Activated CD4-positive, alpha-beta memory T cell treated with anti-CD3 and anti-CD28 coated beads for 36 hours (primary cell): ENCODE data around the gene NUDCD3. TPM values are rescaled to one million over a fixed set of nuclear protein-coding genes. Genes with fewer than 3 reads are reported as not detected.

Experiments used
- CTCF ChIA-PET: fragments of 350-600 bp; sonication (Branson Sonifier 250); formaldehyde crosslinking; loops from one replicate; lab custom pipeline; 2021; ENCODE audit warnings: antibody characterized with exemption, inconsistent platforms; lab: Charles Lee
- POLR2A ChIA-PET: fragments of 350-600 bp; sonication (Branson Sonifier 250); formaldehyde crosslinking; loops from one replicate; lab custom pipeline; 2021; ENCODE audit warnings: antibody characterized with exemption; lab: Charles Lee
- DNase-seq: peaks from one replicate; pipeline ENCODE4 v3.0.0-alpha.2; 2020
- H3K27ac Mint-ChIP-seq: one replicate; pipeline ENCODE4 v1.8.0; 2021; ENCODE audit warnings: mixed read lengths
- H3K27me3 Mint-ChIP-seq: one replicate; pipeline ENCODE4 v1.8.0; 2021; ENCODE audit warnings: mixed read lengths
- H3K36me3 Mint-ChIP-seq: one replicate; pipeline ENCODE4 v1.8.0; 2021; ENCODE audit warnings: mixed read lengths
- H3K4me1 Mint-ChIP-seq: one replicate; pipeline ENCODE4 v1.8.0; 2021; ENCODE audit warnings: low read depth, mixed read lengths
- H3K4me3 Mint-ChIP-seq: one replicate; pipeline ENCODE4 v1.8.0; 2021; ENCODE audit warnings: mild to moderate bottlenecking, mixed read lengths
- H3K9me3 Mint-ChIP-seq: one replicate; pipeline ENCODE4 v1.8.0; 2021; ENCODE audit warnings: mixed read lengths
- intact Hi-C: fragments of 100-400 bp; cut with micrococcal nuclease; formaldehyde crosslinking; loops from one replicate; pipeline ENCODE4 v1.15.1; 2023
- total RNA-seq, 2 experiments: library from RNA; stranded (reverse); gene quantifications; one replicate each; pipeline ENCODE4 v1.2.3, GENCODE V29; 2021

Gene NUDCD3
- total RNA-seq, 2 experiments from 2014 or later = 88.9 to 92.4 TPM

GRCh38 chr7:44533301-44534055 lies 43.0 kb upstream of the NUDCD3 start:
- Mint-ChIP-seq H3K4me1 (no peaks in the 10 kb centered on the region), H3K9me3 (peaks cover 2% of the 10 kb centered on the region), H3K27ac (no peak overlapping the region), H3K36me3 (no peaks in the 10 kb centered on the region), H3K4me3 (no peak overlapping the region), H3K27me3 (no peaks in the 10 kb centered on the region)
- intact Hi-C loops = no loop called here
- DNase-seq = no peak
- POLR2A ChIA-PET = no interaction called here
- CTCF ChIA-PET = interaction anchor here (1.3 to 2.2 kb wide), 7 partner anchors 9 to 445 kb away, joined by 3 to 14 read pairs (median 5); partner anchors contain the start of gene NUDCD3

GRCh38 chr7:44531421-44532380 lies 41.2 kb upstream of the NUDCD3 start:
- CTCF ChIA-PET = no interaction called here
- Mint-ChIP-seq H3K4me1 (no peaks in the 10 kb centered on the region), H3K27ac (no peak overlapping the region), H3K4me3 (no peak overlapping the region), H3K9me3 (peaks cover 4% of the 10 kb centered on the region), H3K27me3 (no peaks in the 10 kb centered on the region), H3K36me3 (no peaks in the 10 kb centered on the region)
- DNase-seq = no peak
- POLR2A ChIA-PET = no interaction called here
- intact Hi-C loops = no loop called here

DNA sequence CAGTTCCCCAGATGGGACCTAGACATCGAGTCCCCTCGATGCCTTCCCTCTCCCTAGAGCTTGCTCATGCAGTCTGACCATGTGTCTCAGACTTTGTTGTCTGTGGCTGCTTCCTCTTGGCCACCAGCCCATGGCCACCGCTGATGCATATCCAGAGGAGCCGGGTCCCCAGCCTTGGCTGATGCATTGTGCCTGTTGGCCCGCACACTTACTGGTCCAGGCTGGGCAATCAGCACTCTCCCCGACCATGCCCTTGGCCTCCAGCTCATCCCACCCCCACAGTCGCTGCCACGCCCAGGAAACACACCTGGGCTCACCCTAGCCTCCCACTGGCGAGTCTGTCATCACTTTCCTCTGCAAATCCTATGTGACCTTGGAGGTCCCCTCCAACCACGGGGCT lies 40.5 kb upstream of the NUDCD3 start:
- no peak overlapping the region for H3K4me3 Mint-ChIP-seq
- POLR2A ChIA-PET = no interaction called here
- intact Hi-C loops = no loop called here
- no peaks in the 10 kb centered on the region for H3K27me3 Mint-ChIP-seq
- H3K36me3 Mint-ChIP-seq = peaks cover under 1% of the 10 kb centered on the region
- no peak overlapping the region for H3K27ac Mint-ChIP-seq
- no peaks in the 10 kb centered on the region for H3K4me1 Mint-ChIP-seq
- H3K9me3 Mint-ChIP-seq = peaks cover 6% of the 10 kb centered on the region
- CTCF ChIA-PET = no interaction called here
- DNase-seq = no peak

DNA sequence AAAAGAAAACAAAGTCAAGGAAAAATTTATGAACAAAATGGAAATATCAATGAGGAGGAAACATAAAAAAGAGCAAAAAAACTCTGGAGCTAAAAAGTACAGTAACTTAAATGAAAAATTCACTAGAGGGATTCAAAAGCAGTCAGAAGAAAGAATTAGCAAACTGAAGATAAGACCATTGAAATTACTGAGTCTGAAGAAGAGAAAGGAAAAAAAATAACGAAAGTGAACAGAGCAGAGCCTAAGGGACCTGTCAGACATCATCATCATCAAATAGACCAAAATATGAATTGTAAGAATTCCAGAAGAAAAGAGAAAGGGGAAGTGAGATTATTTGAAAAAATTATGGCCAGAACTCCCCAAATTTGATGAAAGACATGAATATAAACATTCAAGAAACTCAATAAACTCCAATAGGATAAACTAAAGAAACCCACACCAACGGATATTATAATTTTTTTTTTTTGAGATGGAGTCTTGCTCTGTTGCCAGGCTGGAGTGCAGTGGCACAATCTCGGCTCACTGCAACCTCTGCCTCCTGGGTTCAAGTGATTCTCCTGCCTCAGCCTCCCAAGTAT lies 34.4 kb upstream of the NUDCD3 start:
- Mint-ChIP-seq H3K27me3 (peaks cover 5% of the 10 kb centered on the region), H3K4me1 (no peaks in the 10 kb centered on the region), H3K36me3 (peaks cover 12% of the 10 kb centered on the region), H3K27ac (no peak overlapping the region), H3K4me3 (no peak overlapping the region), H3K9me3 (peaks cover 19% of the 10 kb centered on the region)
- POLR2A ChIA-PET = no interaction called here
- CTCF ChIA-PET = interaction anchor here (1.2 to 2.2 kb wide), 2 partner anchors 9 to 40 kb away, joined by 4 to 6 read pairs; no protein-coding TSS in a partner anchor
- DNase-seq = no peak
- intact Hi-C loops = no loop called here

DNA sequence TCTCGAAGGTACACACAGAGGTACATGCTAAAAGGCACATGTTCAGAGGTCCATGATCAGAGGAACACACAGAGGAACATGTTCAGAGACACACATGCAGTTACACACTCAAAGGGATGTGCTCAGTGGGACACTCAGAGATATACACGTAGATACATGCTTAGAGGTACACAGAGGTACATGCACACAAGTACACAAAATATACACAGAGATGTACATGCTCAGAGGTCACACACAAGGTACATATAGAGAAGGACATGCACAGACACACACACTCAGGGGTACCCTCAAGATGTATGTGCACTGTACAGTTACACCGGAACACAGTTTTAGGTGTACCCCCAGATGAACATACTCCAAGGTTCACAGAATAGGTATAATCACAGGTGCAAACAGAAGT lies 31.9 kb upstream of the NUDCD3 start:
- Mint-ChIP-seq H3K27ac (no peak overlapping the region), H3K27me3 (peaks cover 5% of the 10 kb centered on the region), H3K4me3 (no peak overlapping the region), H3K9me3 (peaks cover 17% of the 10 kb centered on the region), H3K36me3 (peaks cover 12% of the 10 kb centered on the region), H3K4me1 (no peaks in the 10 kb centered on the region)
- no peak for DNase-seq
- intact Hi-C loops = no loop called here
- POLR2A ChIA-PET = no interaction called here
- CTCF ChIA-PET = interaction anchor here (2.0 kb wide), 1 partner anchor 12 kb away, joined by 7 read pairs; no protein-coding TSS in a partner anchor

- Mint-ChIP-seq H3K4me3 (no peak overlapping the region), H3K4me1 (no peaks in the 10 kb centered on the region), H3K27ac (no peak overlapping the region), H3K9me3 (peaks cover 15% of the 10 kb centered on the region), H3K27me3 (peaks cover 5% of the 10 kb centered on the region), H3K36me3 (peaks cover 12% of the 10 kb centered on the region)
- POLR2A ChIA-PET = no interaction called here
- intact Hi-C loops = no loop called here
- DNase-seq = no peak
- CTCF ChIA-PET = no interaction called here
Observed at GRCh38 chr7:44521347-44522095, 31.1 kb upstream of the NUDCD3 start.

GRCh38 chr7:44520574-44520973 lies 30.1 kb upstream of the NUDCD3 start:
- POLR2A ChIA-PET = no interaction called here
- peaks cover 12% of the 10 kb centered on the region for H3K9me3 Mint-ChIP-seq
- CTCF ChIA-PET = interaction anchor here (2.0 kb wide), 1 partner anchor 14 kb away, joined by 8 read pairs; no protein-coding TSS in a partner anchor

DNA sequence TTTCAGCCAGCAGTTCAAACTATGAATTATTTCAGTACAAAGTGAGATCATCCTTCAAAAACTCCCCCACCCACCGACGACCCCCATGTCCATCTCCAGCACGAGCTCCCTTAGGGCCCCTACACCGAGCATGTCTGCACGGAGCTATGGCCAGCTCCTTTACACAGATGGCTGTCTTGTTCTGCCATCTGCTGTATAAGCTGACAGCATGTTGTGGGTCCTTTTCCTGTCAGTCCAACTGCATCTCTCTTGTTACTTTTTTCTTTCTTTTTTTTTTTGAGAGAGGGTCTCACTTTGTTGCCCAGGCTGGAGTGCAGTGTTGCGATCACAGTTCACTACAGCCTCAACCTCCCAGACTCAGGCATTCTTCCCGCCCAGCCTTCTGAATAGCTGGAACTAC lies 29.1 kb upstream of the NUDCD3 start:
- Mint-ChIP-seq H3K4me3 (no peak overlapping the region), H3K36me3 (peaks cover 4% of the 10 kb centered on the region), H3K9me3 (peaks cover 7% of the 10 kb centered on the region), H3K4me1 (no peaks in the 10 kb centered on the region), H3K27me3 (peaks cover 2% of the 10 kb centered on the region), H3K27ac (no peak overlapping the region)
- no peak for DNase-seq
- ChIA-PET CTCF (interaction anchor here (2.0 kb wide), 1 partner anchor 15 kb away, joined by 8 read pairs; no protein-coding TSS in a partner anchor), POLR2A (no interaction called here)
- intact Hi-C loops = no loop called here

More at GRCh38 chr7:44520574-44520973, 30.1 kb upstream of the NUDCD3 start:
- Mint-ChIP-seq H3K4me1 (no peaks in the 10 kb centered on the region), H3K4me3 (no peak overlapping the region), H3K36me3 (peaks cover 9% of the 10 kb centered on the region), H3K27me3 (peaks cover 5% of the 10 kb centered on the region), H3K27ac (no peak overlapping the region)
- DNase-seq = no peak
- intact Hi-C loops = no loop called here

DNA sequence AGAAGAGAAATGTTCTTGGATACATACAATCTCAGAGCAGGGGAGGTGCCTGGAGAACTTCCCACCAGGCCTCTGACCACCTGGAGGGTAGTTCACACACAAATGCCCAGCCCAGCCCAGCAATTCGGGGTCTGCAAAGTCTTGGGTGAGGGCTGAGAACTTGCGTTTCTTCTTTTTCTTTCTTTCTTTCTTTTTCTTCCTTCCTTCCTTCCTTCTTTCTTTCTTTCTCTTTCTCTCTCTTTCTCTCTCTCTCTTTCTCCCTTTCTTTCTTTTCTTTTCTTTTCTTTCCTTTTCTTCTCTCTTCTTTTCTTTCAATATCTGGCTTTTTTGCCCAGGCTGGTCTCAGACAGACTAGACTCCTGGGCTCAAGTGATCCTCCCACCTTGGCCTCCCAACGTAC lies 28.3 kb upstream of the NUDCD3 start:
- Mint-ChIP-seq H3K9me3 (peaks cover under 1% of the 10 kb centered on the region), H3K27ac (no peak overlapping the region), H3K4me3 (no peak overlapping the region), H3K4me1 (no peaks in the 10 kb centered on the region), H3K36me3 (peaks cover under 1% of the 10 kb centered on the region), H3K27me3 (peaks cover 2% of the 10 kb centered on the region)
- ChIA-PET POLR2A (no interaction called here), CTCF (interaction anchor here (1.2 to 2.0 kb wide), 2 partner anchors 11 to 16 kb away, joined by 3 to 8 read pairs; no protein-coding TSS in a partner anchor)
- intact Hi-C loops = no loop called here
- DNase-seq = no peak

- Mint-ChIP-seq H3K4me1 (no peaks in the 10 kb centered on the region), H3K27ac (no peak overlapping the region), H3K36me3 (no peaks in the 10 kb centered on the region), H3K27me3 (peaks cover 2% of the 10 kb centered on the region), H3K9me3 (no peaks in the 10 kb centered on the region), H3K4me3 (no peak overlapping the region)
- DNase-seq = no peak
- CTCF ChIA-PET = no interaction called here
- intact Hi-C loops = no loop called here
- POLR2A ChIA-PET = no interaction called here
Observed at GRCh38 chr7:44517175-44517574, 26.7 kb upstream of the NUDCD3 start.

DNA sequence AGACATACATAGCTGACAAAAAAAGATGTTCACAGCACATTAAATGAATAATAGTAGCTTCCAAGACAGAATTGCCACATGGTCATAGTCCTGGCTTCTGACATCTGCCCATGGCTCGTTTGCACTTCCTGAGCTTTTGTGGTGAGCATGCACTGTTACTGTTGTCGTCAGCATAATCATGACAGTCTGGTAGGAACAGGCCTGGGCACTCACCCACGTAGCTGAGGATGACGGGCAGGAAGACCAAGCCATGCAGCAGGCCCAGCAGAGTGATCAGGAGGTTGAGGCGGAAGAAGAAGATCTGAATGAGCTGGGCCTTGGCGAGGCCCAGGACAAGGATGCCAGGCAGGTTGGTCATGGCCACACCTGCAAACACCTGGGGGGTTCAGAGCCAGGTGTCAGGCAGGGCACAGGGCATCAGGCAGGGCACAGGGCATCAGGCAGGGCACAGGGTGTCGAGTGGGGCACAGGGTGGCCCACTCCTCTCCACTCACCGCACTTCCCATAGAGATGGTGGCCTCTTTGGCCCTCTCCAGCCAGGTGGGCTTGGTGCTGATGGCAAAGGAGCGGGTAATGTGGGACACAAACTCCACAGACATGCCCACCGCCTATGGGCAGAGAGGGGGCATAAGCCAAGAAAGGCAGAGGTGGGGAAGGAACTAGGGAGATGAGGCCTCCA lies 25.3 kb upstream of the NUDCD3 start:
- H3K4me3 Mint-ChIP-seq = no peak overlapping the region
- peaks cover 2% of the 10 kb centered on the region for H3K27me3 Mint-ChIP-seq
- POLR2A ChIA-PET = no interaction called here
- DNase-seq = no peak
- no peak overlapping the region for H3K27ac Mint-ChIP-seq
- no peaks in the 10 kb centered on the region for H3K36me3 Mint-ChIP-seq
- no peaks in the 10 kb centered on the region for H3K4me1 Mint-ChIP-seq
- CTCF ChIA-PET = interaction anchor here (1.1 kb wide), 1 partner anchor 22 kb away, joined by 3 read pairs; no protein-coding TSS in a partner anchor
- intact Hi-C loops = no loop called here
- H3K9me3 Mint-ChIP-seq = no peaks in the 10 kb centered on the region
